GM21381 (cell line): Measurements from ENCODE around the gene COL26A1.
"Not testable (repeated sequence)": the region's sequence is repeated elsewhere in the genome, so short reads cannot be mapped to it uniquely, and the experiment has no call there.

ENCODE experiments used
- ATAC-seq: cut with Tn5 transposase; IDR thresholded peaks from one replicate; pipeline ENCODE4 v1.9.1; 2021; ENCODE audit warnings: mild to moderate bottlenecking, moderate library complexity; ENCODE audit not compliant: unreplicated experiment

COL26A1 gene

DNA sequence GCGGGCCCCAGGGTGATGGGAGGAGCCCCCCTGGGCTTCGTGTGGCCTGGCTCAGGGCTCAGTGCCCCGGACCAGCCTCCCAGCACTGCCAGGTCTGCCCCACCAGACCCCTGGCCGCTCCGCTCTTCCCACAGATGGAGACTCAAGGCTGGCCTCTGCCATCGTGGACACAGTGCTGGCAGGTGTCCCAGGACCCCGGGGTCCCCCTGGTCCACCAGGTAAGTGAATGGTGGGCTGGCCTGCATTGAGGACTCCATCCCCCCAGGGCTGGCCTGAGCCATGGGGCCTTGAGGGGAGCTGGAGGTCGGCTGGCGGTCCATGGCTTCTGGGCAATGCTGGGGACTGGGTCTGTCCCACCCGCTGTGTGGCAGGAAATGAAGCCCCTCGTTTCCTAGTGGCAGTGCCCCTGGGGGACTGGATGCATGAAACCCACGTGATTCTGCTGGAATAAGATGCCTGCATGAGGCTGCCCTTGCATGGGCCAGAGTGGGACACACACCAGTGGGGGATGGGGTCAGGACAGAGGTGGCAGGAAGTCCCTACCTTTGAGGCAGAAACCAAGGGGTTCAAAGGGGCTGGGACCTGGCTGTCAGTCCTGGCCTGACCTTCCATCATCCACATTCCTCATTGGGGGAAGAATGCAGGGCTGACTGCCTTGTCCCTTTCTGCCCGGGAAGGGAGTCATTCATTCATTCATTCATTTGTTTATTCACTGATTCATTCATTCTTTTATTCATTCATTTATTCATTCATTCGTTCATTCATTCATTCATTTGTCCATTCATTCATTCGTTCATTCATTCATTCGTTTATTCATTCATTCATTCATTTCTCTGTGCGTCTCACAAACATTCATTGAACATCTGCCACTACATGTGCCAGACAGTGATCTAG, 184.6 kb downstream of the COL26A1 start:
- no peak for ATAC-seq

DNA sequence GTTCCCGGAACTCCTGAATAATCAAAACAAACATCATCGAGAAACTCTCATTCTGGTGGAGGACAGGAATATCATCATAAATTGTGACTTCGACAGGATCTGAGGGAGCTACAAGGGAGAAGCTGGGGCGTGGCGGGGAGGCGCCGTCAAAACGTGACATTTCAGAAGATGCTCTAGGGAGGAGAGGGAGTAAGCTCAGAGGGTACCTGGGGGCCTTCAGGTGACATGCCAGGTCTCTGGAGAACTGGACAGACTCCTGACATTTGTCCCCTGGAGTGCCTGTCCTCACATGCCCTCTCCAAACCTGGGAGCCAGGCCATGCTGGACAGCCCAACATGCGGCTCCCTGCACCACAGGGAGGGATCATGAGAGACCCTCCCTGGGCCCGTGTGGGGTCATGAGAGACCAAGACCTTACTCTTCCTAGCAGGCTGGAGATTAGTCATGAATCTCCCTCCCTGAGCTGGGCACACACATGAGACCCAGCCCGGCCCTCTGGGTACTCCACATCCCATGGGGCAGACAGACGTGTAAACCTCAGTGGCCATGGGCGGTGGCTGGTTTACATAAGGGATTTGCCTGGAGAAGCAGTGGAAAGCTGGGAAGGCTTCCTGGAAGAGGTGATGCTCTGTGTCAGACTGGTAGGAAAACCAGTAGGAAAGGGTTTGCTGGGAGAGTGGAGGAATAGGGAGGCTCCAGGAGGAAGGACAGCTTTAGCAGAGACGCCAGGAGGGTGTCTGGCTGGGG, 185.4 kb downstream of the COL26A1 start:
- no peak for ATAC-seq

DNA sequence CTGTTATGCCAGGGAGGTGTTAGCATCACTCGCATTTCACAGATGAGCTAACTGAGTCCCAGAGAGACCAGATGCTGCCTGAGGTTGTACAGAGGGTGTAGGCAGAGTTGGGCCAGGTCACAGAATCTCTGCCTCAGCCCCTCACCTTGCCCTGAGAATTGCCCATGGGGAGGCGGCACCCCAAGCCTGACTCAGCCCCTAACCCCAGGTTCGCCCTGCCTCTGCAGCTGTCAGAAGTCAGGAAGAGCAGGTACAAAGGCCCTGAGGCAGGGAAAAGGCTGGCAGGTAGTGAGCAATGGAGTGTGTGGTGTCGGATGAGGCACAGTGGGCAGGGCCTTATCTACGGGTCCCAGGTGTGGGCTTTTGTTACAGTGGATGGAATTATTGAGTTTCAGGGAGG, 187.1 kb downstream of the COL26A1 start:
- ATAC-seq = no peak

DNA sequence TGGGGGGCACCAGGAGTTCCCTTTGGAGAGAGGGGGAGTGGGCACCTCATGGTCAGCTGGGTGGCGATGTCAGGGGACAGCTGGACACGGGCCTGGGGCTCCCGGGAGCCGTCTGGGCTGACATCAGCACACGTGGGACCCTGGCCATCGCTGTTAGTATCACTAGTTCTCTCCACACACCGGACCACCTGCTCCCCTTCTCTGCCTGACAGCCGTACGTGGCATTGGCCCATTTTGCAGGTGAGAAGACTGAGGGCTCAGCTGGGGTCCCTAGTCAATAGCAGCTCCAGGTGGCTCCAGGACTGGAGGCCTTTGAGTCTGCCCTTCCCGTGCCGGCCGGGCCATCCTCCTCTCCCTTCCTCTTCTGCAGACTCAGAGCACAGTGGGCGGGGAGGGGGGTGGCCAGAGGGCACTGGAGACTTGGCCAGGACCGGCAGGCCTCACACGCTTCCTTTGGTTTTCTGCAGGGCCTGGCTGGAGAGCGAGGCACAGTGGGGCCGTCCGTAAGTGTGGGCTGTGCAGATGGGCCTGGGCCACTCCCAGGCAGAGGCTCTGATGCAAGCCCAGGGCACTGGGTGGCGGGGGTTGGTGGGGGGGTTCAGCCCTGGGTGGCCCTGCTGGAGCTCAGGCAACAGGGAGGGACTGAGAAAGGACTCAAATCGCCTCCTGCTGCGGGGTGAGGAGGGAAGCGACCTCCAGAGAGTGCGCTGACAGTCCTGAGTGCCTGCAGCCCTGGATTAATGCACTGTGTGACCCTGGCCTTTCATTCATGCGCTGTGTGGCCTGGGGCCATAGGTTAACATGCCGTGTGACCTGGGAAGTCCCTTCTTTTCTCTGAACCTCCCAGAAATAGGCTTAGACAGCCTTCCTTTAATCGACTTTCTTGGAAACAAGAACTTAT, 188.2 kb downstream of the COL26A1 start:
- ATAC-seq = no peak

DNA sequence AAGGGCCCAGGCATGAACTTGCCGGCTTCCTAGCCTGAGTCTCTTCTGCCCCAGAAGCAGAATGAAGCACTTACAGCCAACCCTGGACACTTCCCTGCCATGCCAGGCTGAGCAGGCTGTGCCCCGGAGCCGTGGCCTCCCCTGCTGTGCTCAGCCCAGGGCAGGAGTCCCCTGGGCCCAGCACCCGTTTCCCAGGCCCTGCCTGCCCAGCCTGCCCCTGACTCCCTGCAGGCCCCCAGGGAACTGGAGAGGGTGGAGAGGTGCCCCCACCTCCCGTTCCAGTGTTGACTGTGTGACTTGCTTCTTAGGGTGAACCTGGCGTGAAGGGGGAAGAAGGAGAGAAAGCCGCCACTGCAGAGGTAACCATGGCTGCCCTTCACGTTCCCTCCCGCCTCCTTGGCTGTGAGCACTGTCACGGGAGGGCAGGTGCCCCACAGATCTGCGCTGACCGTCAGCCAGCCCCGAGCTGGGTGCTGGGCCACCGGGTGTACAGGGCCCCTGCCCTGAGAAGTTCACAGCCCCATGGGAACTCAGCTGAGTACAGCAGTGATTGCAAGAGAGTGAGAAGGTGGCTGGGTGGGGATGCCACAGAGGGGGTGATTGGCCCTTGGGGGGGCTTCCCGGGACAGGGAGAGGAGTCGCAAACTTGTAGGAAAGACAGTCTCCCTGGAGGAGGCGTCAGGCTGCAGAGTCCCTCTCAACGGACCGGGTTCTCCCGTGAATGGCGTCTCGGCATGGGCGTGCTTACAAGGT, 190.5 kb downstream of the COL26A1 start:
- ATAC-seq = no peak

DNA sequence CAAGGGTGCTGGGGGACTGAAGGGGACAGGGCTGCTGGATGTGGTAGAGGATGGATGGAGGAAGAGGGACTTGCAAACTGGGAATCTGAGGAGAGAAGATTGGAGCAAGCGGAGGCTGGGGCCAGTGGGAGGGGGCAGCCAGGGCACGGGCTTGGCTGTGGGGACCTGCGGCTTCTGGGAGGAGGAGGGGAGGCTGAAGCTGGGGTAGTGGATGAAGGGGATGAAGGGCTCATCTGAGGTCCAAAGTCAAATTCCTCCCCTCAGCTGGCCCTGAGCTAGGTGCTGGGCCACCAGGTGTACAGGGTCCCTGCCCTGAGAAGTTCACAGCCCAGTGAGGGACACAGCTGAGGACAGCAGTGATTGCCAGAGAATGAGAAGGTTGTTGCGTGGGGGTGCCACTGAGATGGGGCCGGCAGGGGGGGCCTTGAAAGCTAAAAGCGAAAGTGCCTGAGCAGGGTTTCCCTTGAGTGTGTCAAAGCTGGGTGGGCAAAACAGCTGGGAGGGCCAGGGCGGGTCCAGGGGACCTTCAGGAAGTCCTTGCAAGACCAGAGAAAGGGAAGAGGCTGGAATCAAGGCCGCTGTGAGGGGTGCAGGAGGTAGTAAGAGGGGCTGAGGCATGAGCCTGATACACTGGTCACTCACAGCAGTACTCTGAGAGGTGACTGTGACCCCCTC, 191.2 kb downstream of the COL26A1 start:
- no peak for ATAC-seq

DNA sequence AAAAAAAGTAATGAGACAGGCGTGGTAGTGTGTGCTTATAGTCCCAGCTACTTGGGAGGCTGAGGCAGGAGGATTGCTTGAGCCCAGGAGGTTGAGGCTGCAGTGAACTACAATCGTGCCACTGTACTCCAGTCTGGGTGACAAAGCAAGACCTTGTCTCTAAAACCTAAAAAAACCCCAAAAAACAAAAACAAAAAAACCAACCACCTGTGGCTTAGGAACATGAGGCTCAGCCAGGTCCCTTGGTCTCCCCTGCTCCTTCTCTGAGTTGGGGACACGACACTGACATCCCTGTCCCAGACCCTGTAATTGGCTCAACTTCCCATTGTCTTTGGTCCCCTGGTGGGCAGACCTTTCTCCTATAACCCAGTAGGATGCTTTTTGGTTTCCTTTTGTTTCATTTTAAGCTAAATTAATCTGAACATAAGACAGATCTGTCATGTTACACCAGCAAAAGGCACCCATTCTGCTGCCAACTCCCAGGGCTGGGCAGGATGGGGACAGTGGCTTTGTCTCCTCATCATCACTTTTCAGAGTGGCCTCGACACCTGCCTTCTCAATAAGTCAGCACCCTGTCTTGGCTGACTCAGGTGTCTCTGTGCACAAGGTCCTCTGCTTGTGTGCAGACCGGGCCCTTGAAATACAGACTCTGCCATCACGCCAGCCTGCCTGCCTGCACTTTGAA, 192.1 kb downstream of the COL26A1 start:
- no peak for ATAC-seq

DNA sequence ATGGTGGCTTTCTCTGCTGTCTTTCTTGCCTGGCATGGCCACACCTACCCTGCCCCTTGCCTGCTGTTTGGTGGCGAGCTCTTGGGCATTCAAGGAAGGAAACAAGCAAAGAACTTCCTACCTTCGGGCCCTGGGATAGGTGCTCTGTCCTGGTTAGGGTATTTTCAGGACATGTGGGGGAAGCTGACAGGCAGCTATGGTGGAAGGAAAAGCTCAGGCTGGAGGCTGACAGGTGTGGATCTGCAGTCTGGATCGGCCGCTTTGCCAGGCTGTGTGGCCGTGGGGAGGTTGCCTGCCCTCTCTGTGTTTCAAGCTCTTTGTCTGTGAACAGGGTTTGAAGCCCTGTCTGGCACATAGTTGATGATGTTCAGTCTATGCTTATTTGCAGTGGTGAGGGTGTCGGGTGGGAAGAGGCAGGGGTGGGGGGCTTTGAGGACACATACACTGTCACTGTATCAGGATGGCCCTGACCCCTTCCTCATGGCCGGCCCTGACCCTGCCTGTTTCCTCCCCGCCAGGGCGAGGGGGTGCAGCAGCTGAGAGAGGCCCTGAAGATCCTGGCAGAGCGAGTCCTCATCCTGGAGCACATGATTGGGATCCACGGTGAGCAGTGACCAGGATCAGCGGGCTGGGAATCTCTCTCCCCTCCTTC, 192.7 kb downstream of the COL26A1 start:
- no peak for ATAC-seq

DNA sequence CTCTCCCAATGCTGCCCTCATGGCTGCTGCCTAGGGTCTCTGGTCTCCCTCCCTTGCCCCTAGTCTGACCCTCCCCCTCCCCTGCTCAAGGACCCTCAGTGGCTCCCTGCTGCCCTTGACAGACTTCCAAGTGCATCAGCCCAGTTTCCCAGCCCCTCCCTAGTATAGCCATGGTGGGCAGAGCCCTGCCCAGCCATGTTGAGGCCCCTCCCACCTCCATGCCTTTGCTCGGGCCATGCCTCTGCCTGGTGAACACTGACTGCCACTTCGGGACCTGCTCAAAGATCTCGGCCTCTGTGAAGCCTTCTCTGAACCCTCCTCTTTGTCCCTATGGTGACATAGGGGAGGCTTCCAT, 193.2 kb downstream of the COL26A1 start:
- no peak for ATAC-seq

DNA sequence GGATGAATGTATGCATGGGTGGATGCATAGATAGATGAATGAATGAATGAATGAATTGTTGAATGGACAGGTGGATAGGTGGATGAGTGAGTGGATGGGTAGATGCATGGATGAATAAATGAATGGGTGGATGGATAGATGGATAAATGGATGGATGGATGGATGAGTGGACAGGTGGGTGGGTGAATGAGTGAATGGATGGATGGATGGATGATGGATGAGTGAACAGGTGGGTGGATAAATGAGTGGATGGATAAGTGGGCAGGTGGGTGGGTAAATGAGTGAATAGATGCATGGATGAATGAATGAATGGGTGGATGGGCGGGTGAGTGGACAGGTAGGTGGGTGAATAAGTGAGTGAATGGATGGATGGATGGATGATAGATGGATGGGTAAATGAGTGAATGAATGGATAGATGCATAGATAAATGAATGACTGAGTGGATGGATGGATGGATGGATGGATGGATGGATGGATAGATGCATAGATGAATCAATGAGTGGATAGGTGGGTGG, 193.8 kb downstream of the COL26A1 start:
- ATAC-seq = no peak

DNA sequence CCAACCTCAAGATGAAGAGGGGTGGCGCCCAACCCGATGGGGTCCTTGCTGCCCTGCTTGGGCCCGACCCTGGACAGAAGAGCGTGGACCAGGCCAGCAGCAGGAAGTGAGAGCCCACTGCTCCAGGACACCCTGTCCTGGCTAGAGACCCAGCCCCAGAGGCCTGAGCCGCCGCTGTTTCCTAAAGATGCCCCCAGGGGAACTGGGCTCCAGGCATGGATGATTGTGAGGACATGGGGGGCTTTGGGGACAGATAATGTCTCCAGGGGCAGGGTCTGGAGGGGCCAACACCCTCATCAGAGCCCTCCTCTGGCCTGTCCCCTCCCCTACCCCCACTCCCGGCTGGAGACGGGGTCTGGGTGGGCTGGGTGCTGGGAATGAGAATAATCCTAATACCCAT, 194.7 kb downstream of the COL26A1 start:
- no peak for ATAC-seq

DNA sequence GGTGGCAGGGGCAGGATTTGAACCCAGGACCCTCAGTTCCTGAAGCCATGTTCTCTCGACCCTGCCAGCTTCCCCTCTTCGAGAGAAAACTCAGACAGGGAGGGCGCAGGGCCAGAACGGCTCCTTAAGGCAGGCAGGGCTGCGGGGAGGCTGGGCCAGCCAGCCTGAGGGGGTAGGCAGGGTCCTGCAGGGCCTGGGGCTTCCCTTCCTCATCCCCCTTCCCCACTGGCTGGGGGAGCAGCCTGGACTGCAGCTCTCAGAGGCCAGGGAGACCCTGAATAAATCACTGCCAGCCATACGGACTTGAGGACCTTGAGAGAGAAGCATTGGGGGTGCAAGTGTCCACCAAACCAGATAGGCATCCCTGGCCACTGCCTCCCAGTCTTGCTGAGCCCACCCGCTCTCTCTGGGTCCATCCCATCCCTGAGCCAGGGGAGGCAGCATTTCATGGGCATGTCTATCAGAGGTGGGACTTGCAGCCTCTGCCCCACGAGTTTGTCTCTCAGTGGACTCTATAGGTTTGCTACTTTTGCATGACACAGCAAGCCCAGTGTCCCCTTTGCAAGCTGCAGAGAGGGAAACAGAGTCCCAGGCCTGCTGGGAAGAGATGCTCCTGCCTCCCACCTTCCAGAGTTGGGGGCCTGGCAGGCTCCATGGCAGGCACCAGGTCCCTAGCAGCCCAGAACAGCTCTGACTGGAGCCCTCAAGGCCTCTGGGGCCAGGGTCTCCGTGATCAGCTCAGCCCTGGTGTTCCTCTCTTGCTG, 195.5 kb downstream of the COL26A1 start:
- no peak for ATAC-seq

DNA sequence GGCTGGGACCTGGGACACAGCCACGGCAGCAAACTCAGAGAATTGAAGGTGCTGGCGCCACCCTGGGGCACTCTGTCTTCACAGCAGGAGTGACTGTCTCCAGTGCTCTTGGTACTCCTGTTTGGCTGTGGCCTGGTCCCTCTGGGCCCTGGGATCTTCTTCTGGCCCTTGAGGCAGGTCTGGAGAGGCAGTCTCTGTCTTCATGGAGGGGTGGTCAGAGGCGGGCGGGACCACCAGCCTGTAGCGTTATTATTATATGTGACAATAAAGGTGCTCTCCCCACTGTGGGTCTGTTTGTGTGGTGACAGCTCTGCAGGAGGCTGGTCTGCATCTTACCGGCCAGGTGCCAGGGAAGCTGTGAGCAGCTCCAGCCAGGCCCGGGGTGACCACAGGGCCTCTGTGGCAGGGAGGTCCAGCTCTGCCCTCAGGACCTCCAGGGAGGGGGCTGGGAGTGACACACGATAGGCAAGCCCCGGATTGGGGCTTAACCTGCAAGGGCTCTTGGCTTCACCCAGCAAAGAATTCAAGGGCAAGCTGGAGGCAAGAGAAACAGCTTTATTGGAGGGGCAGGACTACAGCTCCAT, 196.2 kb downstream of the COL26A1 start:
- ATAC-seq = no peak

DNA sequence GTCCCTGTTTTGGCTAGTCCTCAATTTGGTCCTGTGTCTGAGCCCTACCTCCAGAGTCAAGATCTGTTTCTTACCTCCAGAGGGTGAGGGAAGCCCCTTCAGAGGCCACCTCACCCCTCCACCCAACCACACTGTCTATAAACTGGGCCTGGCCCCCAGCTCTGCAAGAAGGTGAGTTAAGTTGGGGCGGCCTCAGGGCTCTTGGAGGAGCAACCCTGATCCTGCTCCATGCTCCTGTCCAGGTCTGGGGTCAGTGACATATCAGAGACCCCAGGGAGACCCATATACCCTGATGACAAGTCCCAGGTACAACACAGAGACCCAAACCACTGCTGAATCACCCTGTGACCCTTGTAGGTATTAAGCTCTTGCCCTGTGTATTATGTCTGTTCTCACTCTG, 196.9 kb downstream of the COL26A1 start:
- no peak for ATAC-seq

DNA sequence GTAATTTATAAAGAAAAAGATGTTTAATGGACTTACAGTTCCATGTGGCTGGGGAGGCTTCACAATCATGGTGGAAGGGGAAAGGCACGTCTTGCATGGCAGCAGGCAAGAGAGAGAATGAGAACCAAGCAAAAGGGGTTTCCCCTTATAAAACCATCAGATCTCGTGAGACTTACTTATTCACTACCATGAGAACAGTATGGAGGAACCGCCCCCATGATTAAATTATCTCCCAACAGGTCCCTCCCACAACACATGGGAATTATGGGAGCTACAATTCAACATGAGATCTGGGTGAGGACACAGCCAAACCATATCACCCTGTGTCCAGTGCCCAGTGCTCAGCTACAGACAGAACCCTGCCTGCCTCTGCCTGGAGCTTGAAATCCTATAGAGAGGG, 197.3 kb downstream of the COL26A1 start:
- not testable (repeated sequence) for ATAC-seq

DNA sequence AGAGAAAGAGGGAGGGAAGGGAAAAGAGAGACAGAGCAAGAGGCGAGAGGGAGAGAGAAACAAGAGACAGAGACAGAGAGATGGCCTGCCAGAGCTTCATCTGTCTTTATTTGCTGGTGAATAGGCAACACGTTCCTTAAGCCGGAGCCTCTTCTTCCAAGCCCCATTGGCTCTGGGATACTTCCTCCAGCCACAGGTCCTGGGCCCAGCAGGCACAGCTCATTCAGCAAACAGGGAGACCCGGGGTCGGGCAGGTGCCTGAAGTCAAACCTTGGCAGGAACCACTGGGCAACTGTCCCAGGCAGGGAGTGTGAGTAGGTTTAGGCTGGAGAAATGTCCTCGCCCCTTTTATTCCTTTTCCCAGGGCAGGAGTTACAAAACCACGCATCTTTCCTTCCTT, 198.2 kb downstream of the COL26A1 start:
- no peak for ATAC-seq

DNA sequence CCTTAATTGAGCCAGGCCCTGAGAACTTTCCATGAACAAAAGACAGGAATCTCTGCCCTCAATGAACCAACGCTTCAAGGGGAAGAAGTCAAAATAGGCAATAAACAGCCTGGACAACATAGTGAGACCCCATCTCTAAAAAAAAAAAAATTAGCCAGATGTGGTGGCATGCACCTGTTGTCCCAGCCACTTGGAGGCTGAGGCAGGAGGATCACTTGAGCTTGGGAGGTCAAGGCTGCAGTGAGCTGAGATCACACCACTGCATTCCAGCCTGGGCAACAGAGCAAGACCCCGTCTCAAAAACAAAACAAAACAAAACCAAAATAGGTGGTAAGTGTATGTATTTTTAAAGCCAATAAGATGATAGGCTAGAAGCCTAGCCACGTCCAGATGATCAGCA, 198.6 kb downstream of the COL26A1 start:
- ATAC-seq = not testable (repeated sequence)
